Activated naive CD4-positive, alpha-beta T cell treated with anti-CD3 and anti-CD28 coated beads, Interleukin-2, amount 50 U/mL, for 16 hours (primary cell): ENCODE results near the gene RNF145.

Experiments used
- DNase-seq: peaks from one replicate; pipeline ENCODE4 v3.0.0-alpha.2; 2020

RNF145 gene

DNA sequence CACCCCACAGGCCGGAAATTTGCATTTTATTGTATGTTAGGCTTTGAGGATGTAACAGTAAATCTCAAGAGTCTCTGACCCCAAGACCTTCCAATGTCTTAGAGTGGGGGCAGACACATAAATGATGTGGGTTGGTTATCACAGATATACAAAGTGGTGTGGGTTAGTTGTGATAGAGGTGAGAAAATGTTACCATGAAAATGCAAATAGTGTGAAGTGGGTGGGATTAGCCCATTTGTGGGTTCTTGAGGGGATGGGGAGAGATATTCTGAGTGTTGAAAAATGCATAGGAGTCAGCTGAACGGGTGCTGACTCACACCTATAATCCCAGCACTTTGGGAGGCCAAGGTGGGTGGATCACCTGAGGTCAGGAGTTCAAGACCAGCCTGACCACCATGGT is 7.9 kb upstream of the RNF145 start:
- DNase-seq: no peak

DNA sequence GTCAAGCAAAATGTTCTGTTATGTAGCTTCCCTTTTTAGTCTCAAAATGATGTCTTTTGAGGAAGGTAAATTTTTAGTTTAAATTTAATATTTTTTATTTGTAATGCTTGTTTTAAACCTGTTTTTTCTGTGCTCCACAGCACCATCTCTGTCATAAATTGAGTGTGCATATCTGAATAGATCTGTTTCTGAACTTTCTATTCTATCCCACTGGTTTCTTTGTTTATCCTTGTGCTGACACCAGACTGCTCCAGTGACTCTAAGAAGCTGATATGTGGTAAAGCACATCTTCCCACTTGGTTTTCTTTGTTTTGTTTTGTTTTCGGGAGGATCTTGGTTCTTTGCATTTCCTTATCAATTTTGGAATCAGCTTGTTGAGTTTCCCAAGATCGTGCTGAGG is 7.1 kb upstream of the RNF145 start:
- DNase-seq: no peak

DNA sequence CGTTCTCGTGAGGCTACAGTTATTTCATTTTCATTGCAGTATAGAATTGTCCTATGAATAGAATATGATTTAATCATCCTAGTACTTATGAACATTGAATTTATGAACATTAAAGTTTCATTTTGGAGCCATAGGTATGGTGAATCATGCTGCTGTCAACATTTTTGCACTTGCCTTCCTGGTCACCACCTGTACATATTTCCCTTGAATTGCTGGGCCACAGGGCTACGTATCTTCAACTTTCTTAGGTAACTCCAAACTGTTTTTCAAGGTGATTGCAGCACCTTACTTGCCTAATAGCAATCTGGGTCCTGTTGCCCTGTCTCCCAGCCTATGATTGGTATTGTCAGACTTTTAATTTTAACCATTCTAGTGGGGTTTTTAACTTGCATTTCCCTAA is 6.5 kb upstream of the RNF145 start:
- DNase-seq: no peak

DNA sequence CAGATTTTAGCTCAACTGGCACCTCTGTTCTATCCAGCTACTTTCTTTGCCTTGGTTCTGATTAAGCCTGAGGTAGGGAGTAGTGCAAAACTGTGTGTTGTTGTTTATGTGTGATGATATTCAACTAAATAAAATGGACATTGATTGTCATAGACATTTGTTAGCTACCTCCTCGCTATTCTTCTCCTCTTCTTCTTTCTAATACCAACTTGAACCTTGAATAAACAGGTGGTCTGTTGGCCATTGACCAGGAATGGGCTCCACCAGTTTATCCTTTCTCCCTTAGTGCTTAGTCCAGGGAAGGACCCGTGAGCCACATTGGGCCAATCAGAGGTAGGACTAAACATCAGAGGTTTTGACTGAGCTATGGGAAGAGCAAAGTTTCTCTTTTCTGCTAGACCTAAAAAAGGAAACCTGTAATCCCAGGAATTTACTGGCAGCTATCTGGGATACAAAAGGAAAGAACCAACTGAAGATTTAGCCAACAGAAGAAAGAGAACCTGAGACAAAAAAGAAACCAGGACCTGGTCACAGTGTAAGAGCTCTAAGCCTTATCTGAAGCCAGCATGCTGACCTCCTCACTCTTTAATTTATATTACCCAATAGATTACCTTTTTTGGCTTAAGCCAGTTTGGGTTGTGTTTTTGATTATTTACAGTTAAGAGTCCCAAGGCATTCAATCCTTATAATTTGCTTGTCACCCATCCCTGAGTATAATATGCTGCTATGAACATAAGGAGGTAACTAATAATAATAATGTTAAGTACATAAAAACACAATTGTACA is 5.3 kb upstream of the RNF145 start:
- no peak for DNase-seq

DNA sequence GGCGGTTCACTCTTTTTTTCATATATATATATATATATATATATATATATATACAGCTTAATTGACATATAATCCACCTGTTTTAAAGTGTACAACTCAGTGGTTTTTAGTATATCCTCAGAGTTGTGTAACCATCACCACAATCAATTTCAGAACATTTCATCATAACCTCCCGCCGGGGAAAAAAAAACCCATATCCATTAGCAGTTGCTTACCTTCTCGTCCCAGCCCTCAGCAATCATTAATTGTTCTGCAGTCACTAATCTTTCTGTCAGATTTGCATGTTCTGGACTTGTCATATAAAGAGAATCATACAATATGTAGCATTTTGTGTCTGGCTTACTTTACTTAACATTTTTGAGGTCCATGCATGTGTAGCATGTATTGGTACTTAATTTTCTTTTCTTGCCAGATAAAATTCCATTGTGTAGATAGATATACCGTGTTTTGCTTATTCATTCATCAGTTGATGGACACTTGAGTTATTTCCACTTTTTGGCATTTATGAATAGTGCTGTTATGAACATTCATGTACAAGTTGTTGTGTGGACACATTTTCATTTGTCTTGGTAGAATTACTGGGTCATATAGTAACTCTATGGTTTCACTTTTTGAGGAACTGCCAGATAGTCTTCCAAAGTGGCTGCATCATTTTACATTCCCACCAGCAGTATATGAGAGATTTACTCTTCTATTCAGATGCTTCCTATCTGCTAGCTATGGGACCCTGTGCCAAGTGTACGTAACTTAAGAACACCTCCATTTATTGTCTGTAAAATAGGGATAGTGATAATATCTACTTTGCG is 3.5 kb upstream of the RNF145 start:
- no peak for DNase-seq

DNA sequence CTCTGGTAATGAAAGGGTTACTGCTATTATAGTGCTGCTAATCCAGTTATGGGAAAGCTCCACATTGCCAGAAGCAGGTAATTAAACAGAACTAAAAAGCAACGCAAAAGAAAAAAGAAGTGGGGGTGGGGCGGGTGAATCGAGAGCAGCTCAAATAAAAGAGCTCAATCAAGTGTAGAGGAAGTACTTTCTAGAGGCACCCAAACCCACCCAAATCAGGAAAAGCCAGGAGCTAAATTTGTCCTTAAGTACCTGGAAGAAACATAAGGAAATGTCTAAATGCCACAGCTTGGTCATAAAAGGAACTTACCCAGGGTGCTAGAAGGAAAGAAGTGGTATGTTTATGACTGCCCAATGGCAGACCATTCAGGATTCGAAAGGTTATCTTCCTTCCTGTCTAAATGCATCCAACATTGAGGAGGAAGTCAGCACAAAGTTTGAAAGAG is 2.4 kb upstream of the RNF145 start:
- no peak for DNase-seq

DNA sequence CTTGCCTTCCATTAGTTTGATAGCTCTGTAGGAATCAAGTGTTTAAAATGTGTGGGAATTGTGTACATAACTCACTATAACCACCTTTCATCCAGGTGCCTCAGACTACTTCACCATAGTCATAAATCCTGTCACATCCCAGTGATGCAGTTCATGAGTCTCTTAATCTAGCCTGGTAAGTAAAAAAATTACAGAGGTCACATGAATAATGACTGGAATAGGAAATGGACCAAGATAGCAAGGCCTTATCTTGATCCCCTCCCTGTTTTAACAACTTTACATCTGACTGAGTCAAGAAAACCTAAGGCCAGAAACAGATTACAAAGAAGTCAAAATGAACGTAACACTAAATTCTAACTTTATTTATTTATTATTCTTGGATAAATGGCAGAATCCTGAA is 1.5 kb upstream of the RNF145 start:
- DNase-seq: no peak

DNA sequence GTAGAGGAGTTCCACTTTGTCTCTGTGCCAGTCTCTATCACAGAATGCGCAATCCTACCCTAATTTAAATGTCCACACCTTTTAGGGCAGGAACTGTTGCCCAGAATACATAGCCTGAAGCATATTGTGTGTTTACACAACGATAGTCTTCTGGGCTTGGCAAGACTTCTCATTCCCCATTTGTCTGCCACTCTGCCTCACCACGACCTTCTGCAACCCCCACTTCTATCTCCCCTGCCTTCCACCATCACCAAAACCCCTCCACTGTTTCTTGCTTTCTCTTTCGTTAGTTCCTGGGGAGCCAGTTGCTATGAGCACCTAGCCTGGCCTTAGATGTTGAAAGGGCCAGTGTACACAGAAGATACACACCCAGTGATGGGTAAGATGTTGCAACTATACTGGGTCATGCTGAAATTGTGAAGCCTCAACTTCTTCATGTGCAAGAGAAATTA is 883 bp upstream of the RNF145 start:
- no peak for DNase-seq

DNA sequence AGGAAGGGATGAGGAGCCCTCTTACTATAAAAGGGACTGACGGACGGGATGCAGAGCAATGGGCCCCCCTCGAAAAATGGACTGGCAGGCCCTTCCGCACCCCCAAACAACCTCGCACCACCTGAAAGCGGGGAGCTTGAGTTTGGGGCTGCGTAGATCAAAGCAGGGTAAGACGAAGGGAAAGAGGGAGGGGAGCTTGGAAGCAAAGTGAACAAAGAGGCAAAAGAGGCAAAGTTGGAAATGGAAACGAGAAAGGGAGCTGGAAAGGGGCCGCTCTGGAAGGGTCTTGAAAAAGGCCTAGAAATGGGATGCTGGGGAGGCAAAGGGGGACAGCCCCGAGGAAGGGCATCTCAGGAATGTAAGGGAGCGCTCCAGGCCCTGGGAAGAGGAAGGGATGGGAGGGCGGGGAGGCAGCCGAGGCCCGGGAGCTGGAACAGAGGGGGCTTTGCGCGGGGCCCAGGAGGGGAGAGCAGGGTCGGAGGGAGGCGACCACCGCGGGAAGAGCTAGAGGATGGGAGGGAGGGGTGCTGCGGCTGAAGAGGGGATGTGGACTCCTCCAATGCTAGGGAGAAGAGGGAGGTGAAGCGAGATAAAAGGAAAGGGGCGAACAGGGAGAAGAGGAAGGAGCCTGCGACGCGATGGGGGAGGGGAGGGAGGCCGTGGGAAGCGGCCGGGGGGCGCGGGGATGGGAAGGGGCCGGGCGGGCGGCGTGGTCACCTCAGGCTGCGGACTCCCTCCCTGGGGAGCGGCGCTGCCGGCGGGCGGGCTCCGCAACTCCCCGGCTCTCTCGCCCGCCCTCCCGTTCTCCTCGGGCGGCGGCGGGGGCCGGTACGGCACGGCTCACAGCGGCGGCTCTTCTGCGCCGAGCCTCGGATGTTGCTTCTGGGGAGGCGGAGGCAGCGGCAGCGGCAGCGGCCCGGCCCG is 577 bp downstream of the RNF145 start:
- peak; percentile 14 for DNase-seq

DNA sequence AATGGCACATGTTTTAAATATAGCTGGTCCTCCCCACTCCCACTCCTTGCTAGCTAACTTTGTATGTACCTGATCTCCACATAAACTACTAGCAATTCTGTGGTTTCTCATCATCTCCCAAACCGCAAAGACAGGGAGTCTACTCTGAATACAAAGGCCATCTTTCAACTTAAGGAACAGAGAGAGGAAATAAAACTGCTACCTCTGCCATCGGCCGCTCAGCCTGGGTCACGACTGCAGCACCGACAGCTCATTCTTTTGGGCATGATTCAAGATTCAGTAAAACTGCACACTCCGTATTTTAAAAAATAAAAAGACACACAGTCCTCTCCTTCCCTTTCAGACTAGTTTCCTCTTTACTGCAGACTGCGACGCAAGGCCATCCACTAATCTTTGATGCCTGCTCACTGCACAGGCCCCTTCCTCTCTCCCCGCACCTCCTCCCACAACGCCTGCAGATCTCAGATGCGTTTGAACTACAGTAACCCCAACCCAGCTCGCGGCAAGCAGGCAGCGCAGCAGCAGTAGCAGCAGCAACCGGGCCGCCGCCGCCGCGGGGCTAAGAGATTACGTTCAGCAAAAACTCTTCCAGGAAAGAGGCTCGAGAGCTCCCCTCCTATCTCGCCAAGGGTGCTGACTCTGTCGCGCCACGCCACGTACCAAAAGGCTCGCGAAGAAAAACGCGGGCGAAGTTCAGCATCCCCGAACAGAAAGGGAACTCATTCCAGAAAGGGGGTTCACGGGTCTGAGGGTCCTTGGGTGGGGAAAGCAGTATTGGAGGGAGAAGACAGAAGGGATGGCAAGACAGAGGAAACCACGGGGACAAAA is 1.5 kb downstream of the RNF145 start:
- peak; percentile 85 for DNase-seq

DNA sequence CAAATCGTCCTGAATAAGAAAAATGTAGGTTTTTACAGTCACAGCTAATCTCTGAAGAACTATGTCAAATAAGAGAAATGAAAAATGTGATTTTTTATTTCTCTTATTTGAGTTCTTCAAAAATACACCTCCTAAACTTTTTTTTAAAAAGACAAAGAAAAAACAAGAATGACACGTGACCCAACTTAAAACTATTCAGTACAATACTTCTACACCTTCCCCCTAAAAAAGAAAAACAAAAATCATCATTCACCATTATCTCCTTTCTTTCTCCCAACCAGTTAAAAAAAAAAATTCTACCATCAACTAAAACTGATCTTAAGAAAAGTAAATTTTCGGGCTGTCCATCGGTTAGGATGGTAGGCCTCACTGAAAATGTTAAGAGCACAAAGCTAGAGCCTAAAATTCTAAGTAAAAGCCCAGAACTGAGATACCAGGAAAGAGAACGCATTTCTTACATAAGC is 2.1 kb downstream of the RNF145 start:
- no peak for DNase-seq

DNA sequence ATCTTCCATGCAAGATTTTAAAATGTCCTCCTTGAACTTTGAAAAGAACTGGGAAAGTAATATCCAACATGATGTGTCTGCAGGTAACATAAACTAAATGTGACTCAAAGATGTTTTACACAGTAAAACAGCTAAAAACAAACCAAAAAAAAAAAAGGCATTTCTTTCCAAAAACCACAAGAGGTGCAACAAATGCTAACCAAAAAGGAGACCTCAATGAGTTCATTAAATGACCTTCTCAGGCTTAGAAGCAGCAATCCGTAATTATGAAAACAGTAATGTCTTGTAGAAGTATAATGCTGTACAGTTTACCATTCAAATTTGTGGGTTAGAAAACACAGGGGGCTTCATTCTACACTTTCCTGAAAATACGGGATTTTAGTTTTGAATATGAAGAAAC is 2.5 kb downstream of the RNF145 start:
- no peak for DNase-seq

DNA sequence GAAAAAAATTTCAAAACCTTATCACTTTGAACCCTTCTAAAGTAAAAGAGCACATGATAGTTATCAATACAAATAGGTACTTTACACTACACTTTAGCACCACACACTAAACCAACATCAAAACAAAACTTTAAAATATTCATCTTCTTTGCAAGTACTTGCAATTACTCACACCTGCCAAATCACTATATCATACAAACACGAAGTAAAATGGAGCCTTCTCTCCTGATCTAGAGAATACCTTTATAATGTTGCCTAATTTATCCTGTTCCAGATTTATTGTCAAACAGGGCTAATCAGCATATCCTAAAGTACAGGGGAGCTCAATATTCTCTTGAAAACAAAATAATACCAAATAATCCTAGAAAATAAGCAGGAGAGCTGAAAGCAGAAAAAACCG is 3.0 kb downstream of the RNF145 start:
- no peak for DNase-seq

DNA sequence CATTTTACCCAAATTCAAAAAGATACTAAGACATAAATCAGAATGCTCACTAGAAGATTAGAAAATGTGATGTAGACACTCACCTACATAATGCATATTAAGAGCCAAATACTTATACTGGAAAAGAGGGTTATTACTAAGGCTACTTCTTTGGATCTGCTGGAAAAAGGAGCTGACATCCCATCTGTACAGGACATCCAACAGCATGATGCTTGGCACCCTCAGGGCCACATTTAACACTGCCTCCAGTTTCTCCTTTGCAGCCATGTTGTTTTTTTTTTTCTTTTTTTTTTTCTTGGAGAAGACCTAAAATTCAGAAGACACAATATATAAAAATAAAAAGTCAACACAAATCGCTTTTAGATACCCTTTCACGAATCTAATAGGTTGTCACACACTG is 6.0 kb downstream of the RNF145 start:
- no peak for DNase-seq

DNA sequence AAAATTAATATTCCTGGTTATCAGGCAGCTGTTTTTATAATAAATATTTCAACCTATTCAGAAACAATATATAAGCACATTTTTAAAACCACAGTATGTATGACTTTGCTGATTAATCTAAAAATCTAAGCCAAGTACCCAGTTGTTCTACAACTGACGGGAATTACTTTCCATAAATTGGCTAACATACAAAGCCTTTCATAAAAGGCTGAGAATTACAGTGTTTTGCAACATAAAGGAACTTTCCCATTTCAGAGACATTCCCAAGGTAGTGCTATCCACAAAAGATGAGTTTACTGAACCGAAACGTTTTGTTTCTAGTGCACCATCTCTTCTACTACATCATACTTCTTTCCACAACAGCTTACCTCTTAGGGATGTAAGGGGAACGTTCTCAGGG is 7.2 kb downstream of the RNF145 start:
- no peak for DNase-seq

DNA sequence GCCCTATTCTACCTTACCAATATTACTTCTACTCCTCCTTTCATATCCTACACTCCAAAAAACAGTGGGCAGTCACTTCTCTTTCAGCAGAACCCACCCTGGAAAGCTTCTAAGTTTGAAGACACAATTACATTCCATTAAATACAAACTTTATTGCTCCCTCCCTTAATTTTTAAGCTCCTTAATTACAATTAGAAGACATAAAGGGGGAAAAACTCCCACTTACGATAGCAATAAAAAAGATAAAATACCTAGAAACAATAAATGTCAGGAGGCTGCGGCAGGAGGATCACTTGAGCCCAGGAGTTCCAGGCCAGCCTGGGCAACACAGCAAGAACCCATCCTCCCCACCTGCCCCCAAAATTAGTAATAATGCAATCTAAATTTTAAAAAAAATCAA is 9.6 kb downstream of the RNF145 start:
- DNase-seq: no peak

DNA sequence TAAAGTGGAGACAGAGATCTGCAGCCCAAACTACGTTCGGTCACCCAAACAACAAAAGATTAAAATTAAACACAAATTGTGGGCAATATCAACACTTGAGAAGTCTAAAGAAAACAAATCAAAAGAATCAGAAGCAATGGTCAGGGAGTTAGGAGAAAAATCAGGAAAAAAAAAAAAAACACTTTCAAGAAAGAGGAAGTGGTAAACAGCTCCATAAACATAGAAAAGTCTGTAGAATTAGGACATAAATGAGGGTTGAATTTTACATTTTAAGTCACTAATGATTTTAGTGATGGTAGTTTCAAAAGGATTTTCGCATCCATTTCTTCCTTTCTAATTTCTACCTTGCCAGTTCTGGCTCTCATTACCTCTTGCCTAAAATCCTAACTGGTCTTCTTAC is 10.1 kb downstream of the RNF145 start:
- DNase-seq: no peak

DNA sequence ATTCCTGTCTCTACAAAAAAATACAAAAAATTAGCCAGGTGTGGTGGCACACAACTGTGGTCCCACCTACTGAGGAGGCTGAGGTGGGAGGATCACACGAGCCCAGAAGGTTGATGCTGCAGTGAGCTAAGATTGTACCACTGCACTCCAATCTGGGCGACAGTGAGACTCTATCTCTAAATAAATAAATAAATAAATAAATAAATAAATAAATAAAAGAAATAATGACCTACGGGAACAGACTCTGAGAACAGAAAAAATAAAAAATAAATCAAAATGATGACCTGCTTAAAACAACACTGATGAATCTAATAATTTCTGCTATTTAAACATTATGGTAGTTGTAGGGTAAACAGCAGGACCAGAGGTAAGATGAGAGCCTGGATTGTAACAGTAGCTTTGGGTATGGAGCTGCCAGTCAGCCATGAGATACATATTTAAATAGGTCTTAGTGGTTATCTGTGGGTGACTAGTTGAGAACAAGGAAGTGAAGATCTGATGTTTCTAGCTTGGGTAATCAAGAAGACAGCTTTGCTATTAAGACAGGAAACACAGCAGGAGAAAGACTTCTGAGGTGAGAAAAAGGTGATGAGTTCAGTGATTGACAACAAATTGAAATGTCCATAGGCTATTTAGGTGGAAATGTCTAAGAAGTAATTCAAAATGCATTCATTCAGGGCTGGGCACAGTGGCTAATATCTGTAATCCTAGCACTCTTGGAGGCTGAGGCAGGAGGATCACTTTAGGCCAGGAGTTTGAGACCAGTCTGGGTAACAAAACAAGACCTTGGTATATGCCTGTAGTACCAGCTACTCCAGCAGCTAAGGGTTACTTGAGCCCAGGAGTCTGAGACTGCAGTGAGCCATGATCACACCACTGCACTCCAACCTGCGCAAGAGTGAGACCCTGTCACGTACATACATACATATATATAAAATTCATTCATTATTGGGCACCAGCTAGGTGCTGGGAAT is 11.0 kb downstream of the RNF145 start:
- DNase-seq: no peak

DNA sequence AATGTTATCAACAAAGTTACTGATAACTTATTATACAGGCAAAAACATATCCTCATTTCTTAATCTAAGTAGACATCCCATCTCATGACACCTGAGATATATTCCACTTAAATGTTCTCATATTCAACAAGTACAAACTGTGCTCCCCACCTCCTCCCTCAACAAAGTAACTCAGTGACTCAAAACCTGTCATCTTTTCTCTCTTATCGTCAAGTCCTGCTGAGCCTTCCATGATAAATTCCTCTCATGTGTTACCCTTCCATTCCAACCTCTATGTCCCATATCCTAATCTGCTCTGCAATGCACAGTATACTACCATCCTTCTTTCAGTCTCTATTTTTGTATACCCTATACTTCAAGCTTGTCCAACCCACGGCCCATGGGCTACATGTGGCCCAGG is 13.6 kb downstream of the RNF145 start:
- DNase-seq: no peak

DNA sequence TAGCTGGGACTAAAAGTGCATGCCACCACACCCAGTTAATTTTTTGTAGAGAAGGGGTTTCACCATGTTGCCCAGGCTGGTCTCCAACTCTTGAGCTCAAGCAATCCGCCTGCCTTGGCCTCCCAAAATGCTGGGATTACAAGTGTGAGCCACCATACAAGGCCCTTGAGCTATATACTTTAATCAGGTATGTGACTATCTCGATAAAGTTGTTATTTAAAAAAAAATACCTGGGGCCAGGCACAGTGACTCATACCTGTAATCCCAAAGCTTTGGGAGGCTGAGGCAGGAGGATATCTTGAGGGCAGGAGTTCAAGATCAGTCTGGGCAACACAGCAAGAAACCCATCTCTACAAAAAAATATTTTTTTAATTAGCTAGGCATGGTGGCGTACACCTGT is 19.2 kb downstream of the RNF145 start:
- DNase-seq: no peak

DNA sequence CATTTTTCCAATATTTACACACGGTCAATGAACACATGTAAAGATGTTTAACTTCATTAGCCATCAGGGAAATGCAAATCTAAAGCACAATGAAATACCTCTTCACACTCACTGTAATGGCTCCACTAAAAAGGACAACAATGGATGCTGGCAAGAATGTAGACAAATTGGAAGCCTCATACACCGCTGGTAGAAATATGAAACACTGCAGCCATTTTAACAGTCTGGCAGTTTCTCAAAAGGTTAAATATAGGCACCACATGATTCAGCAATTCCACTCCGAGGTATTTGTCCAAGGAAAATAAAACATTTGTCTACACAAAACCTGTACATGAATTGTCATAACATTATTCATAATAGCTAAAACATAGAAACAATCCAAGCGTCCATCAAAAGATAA is 20.0 kb downstream of the RNF145 start:
- DNase-seq: no peak
